K562 (cell line): ENCODE data around the gene ITGAD. TPM values are rescaled to one million over a fixed set of nuclear protein-coding genes. Genes with fewer than 3 reads are reported as not detected.

Experiments
- ATAC-seq: fragments of 200-7000 bp; cut with Tn5 transposase; 3 replicates; pipeline ENCODE4 v1.9.1; 2020; ENCODE audit warnings: moderate library complexity
- BruUV-seq: library from RNA; stranded (reverse); fragments of 400-500 nt; replicated peaks from 2 replicates; lab custom pipeline; 2021; lab: Mats Ljungman, UMichigan
- CTCF ChIA-PET: fragments of 300-600 bp; formaldehyde crosslinking; extraction: SDS; loops from one replicate; lab custom pipeline; 2021; ENCODE audit warnings: low intra/inter-chr PET ratio; lab: Yijun Ruan, JAX
- POLR2A ChIA-PET: fragments of 300-600, 350-650 bp; sonication (Branson Sonifier 250); formaldehyde crosslinking; extraction: SDS; loops from one replicate; lab custom pipeline; 2021; ENCODE audit warnings: antibody characterized with exemption, inconsistent platforms; lab: Yijun Ruan, JAX
- DNase-seq, 4 experiments: peaks; one replicate each; pipeline versions ENCODE4 v3.0.0 to v3.0.0-alpha.2; 2011 to 2018; ENCODE audit warnings: low spot score in 3 of 4, mixed read lengths in 3 of 4; ENCODE audit errors: extremely low read depth in 1 of 4
- FAIRE-seq: peaks from 2 replicates; lab custom pipeline; 2011; peaks lifted over from hg19 to GRCh38; lab: Jason Lieb, UNC
- H2AFZ ChIP-seq: 2 replicates; pipeline ENCODE4 v1.6.0; 2011; ENCODE audit warnings: low read depth, low read length, control low read depth, inconsistent platforms
- H3K27ac ChIP-seq: fragments of 200-600 bp; 3 replicates; pipeline ENCODE4 v1.8.0; 2011; ENCODE audit warnings: low read depth, mild to moderate bottlenecking, control low read depth, inconsistent platforms, low read length, moderate library complexity, mixed read lengths; ENCODE audit errors: extremely low read depth
- H3K27me3 ChIP-seq, 2 experiments: fragments of 300-600 bp in 1 of 2; 2 replicates in 1 of 2; 3 replicates in 1 of 2; pipeline versions ENCODE4 v1.6.0 to v1.8.0; 2011; ENCODE audit warnings: inconsistent platforms in 2 of 2, low read length in 2 of 2, mild to moderate bottlenecking in 1 of 2, mixed read lengths in 1 of 2, moderate library complexity in 1 of 2; ENCODE audit not compliant: control insufficient read depth in 2 of 2, insufficient read depth in 2 of 2
- H3K36me3 ChIP-seq: fragments of 300-600 bp; 3 replicates; pipeline ENCODE4 v1.8.0; 2011; ENCODE audit warnings: mild to moderate bottlenecking, low read length, inconsistent platforms; ENCODE audit not compliant: control insufficient read depth, insufficient read depth
- H3K4me1 ChIP-seq, 2 experiments: fragments of 200-600 bp in 1 of 2; replicated peaks in 1 of 2; 2 replicates in 1 of 2; 3 replicates in 1 of 2; pipeline versions ENCODE4 v1.5.1 to v1.8.0; 2011; ENCODE audit warnings: inconsistent platforms in 2 of 2, low read length in 2 of 2, mild to moderate bottlenecking in 1 of 2, mixed read lengths in 1 of 2, moderate library complexity in 1 of 2; ENCODE audit not compliant: control insufficient read depth in 2 of 2, insufficient read depth in 2 of 2
- H3K4me2 ChIP-seq: 2 replicates; pipeline ENCODE4 v1.6.1; 2011; ENCODE audit warnings: low read length, control low read depth, inconsistent platforms, mixed read lengths; ENCODE audit not compliant: insufficient read depth
- H3K4me3 ChIP-seq: fragments of 200-600 bp; sonication (generic), shearing (Covaris generic); 2 replicates; pipeline ENCODE4 v1.5.1; 2016; ENCODE audit warnings: control low read depth, inconsistent platforms
- H3K79me2 ChIP-seq: fragments of 200-600 bp; 3 replicates; pipeline ENCODE4 v1.8.0; 2011; ENCODE audit warnings: low read length, inconsistent platforms; ENCODE audit not compliant: control insufficient read depth, insufficient read depth
- H3K9ac ChIP-seq, 2 experiments: 2 replicates each; pipeline versions ENCODE4 v1.6.0 to v1.6.1; 2011; ENCODE audit warnings: low read depth in 2 of 2, low read length in 2 of 2, control low read depth in 1 of 2, inconsistent platforms in 1 of 2, mild to moderate bottlenecking in 1 of 2, mixed read lengths in 1 of 2; ENCODE audit not compliant: insufficient read depth in 1 of 2
- H3K9me1 ChIP-seq: one replicate; pipeline ENCODE4 v1.6.0; 2011; ENCODE audit warnings: inconsistent platforms, mild to moderate bottlenecking, low read length, moderate library complexity; ENCODE audit not compliant: control insufficient read depth, insufficient read depth
- H3K9me3 ChIP-seq: replicated peaks from 2 replicates; pipeline ENCODE4 v1.5.1; 2011; ENCODE audit warnings: low read depth, low read length, inconsistent platforms; ENCODE audit not compliant: control insufficient read depth, insufficient read depth
- H4K20me1 ChIP-seq: replicated peaks from 2 replicates; pipeline ENCODE4 v1.6.1; 2011; ENCODE audit warnings: low read length, inconsistent platforms, mixed read lengths; ENCODE audit not compliant: control insufficient read depth, insufficient read depth
- CBFB ChIP-seq: sonication (generic); formaldehyde crosslinking; IDR thresholded peaks from 2 replicates; pipeline ENCODE4 v1.4.0; 2020; ENCODE audit warnings: mild to moderate bottlenecking, missing genetic modification reagents
- CBX8 ChIP-seq: fragments of 200-600 bp; sonication (generic); IDR thresholded peaks from 2 replicates; pipeline ENCODE4 v1.6.1; 2012; ENCODE audit warnings: borderline replicate concordance, mixed run types, low read depth, mild to moderate bottlenecking, moderate library complexity, mixed read lengths, low read length, control low read depth, inconsistent platforms; ENCODE audit not compliant: poor library complexity, severe bottlenecking; ENCODE audit errors: extremely low read depth
- CREBBP ChIP-seq: IDR thresholded peaks from one replicate; pipeline ENCODE4 v1.6.1; 2012; ENCODE audit warnings: low read depth, mild to moderate bottlenecking, control low read depth, inconsistent platforms, low read length
- DACH1 ChIP-seq: fragments of 450-650 bp; IDR thresholded peaks from 2 replicates; pipeline ENCODE4 v1.6.1; 2018; ENCODE audit not compliant: partially characterized antibody
- FUS ChIP-seq: fragments of 200-400 bp; formaldehyde crosslinking; optimal IDR thresholded peaks from 2 replicates; pipeline ENCODE3; 2017; ENCODE audit warnings: low read depth, low read length
- JUND ChIP-seq, 2 experiments: IDR thresholded peaks; 2 replicates in 1 of 2; 3 replicates in 1 of 2; pipeline ENCODE4 v1.6.1; 2011; ENCODE audit warnings: borderline replicate concordance in 2 of 2, low read depth in 2 of 2, low read length in 2 of 2, improper control_type of control experiment in 1 of 2, missing biosample characterization in 1 of 2, missing genetic modification characterization in 1 of 2, missing genetic modification reagents in 1 of 2
- SNIP1 ChIP-seq: fragments of 450-650 bp; IDR thresholded peaks from 2 replicates; pipeline ENCODE4 v1.7.1; 2017; ENCODE audit warnings: low read depth, mild to moderate bottlenecking
- ZNF785 ChIP-seq: fragments of 250-450 bp; sonication (Bioruptor Pico); IDR thresholded peaks from 2 replicates; pipeline ENCODE4 v1.4.0; 2020; ENCODE audit warnings: mild to moderate bottlenecking
- WGBS: fragments of 100-300 bp; shearing (Covaris generic); methylation state at CpG from one replicate; pipeline ENCODE4 v1.1.6; 2016; ENCODE audit warnings: low coverage, mixed read lengths; ENCODE audit not compliant: insufficient coverage; ENCODE audit errors: missing lambda C conversion rate; 5-methylcytosine and 5-hydroxymethylcytosine counted together
- in situ Hi-C: fragments of 300-500 bp; cut with MboI; formaldehyde crosslinking; loops from 4 replicates; pipeline ENCODE4 v1.15.0; 2018; ENCODE audit warnings: inconsistent platforms, mixed read lengths
- intact Hi-C: fragments of 100-400 bp; cut with micrococcal nuclease; formaldehyde crosslinking; loops from 2 replicates; pipeline ENCODE4 v1.14.2; 2022
- polyA plus RNA-seq, 8 experiments: library from polyadenylated mRNA; depleted of rRNA in 4 of 8; stranded (reverse) in 5 of 8; unstranded in 3 of 8; fragments of >200 nt; fragmentation: Nextera tagmentation in 2 of 8; fragmentation: Illumina TruSeq in 1 of 8; extraction: Ambion mirVana in 2 of 8; extraction: Trizol in 1 of 8; gene quantifications; 2 replicates each; pipeline versions ENCODE4 v1.2.1 to v1.2.3, GENCODE V29; 2011 to 2014; ENCODE audit warnings: inconsistent platforms in 1 of 8, missing spikeins in 1 of 8
- total RNA-seq, 7 experiments: library from RNA; depleted of rRNA in 6 of 7; stranded (reverse); fragments of >200 nt in 6 of 7; fragmentation: Illumina TruSeq in 2 of 7; extraction: Trizol in 2 of 7; gene quantifications; 2 replicates each; pipeline versions ENCODE4 v1.2.1 to v1.2.3, GENCODE V29; 2011 to 2021; ENCODE audit warnings: low replicate concordance in 1 of 7
- TF ChIP-seq, protein P1 (sequence below): sonication (generic); formaldehyde crosslinking; IDR thresholded peaks from 2 replicates; pipeline ENCODE4 v1.8.0; 2022; ENCODE audit warnings: missing genetic modification reagents, mild to moderate bottlenecking, moderate library complexity, borderline replicate concordance
- TF ChIP-seq, protein P2 (sequence below), 2 experiments: fragments of 450-650 bp; IDR thresholded peaks; 2 replicates each; pipeline ENCODE4 v1.6.1; 2018; ENCODE audit warnings: mild to moderate bottlenecking in 2 of 2, low read depth in 1 of 2; ENCODE audit not compliant: partially characterized antibody in 2 of 2

ITGAD gene
- total and polyA plus RNA-seq, 9 of the 15 experiments (the other 6 are each of a cell fraction or from before 2014, with no cell fraction given): not detected

DNA sequence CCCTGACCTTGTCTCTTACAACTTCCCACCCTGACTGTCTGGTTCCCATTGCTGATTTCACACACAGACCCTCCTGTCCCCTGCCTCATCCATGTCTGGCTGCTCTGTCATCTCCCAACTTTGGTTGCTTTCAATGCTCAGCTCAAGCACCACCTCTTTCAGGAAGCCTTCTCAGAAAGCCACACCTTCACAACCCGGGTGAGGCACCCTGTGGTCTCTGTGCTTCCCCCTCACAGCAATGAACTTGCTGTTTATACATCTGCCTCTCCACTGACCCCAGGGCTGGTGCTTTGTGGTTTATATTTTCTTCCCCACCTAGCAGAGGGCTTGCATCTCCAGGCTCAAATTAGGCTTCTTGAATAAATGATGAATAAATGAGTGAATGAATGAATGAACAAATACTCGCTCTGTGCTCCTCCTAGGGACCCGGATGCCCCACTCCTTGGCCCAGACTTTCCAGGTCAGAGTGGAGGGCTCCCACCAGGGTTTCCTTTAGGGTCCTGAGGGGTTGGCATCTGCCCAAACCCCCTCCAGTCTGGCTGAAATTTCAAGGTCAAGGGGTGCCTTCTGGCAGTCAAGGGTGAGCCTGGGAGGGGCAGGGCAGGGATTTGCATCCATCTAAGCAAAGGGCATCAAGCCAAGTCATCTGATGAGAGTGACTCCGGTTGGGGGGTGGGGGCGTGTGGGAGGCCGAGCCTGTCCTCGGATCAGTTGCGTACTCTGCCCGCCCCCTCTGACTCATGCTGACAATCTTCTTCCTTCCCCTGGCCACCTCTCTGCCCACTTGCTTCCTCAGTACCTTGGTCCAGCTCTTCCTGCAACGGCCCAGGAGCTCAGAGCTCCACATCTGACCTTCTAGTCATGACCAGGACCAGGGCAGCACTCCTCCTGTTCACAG, 38.5 kb upstream of the ITGAD start, which contains the start of gene ITGAX (continued):
- no peak for TF ChIP-seq CBX8
- TF ChIP-seq, protein P1, sequence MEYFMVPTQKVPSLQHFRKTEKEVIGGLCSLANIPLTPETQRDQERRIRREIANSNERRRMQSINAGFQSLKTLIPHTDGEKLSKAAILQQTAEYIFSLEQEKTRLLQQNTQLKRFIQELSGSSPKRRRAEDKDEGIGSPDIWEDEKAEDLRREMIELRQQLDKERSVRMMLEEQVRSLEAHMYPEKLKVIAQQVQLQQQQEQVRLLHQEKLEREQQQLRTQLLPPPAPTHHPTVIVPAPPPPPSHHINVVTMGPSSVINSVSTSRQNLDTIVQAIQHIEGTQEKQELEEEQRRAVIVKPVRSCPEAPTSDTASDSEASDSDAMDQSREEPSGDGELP (CRISPR knock-in tag): peak; percentile 18; the same call in 1 of the 2 replicates
- no peak for TF ChIP-seq CBFB (CRISPR knock-in tag)
- peak; percentile 92 for TF ChIP-seq JUND (IDR thresholded peaks at IDR 0.05; ENCODE audit: borderline replicate concordance, low read depth, low read length)
- peak; percentile 77; the same call in 2 of the 3 replicates for TF ChIP-seq JUND (tag; IDR thresholded peaks at IDR 0.05; ENCODE audit: borderline replicate concordance, low read depth, low read length)

DNA sequence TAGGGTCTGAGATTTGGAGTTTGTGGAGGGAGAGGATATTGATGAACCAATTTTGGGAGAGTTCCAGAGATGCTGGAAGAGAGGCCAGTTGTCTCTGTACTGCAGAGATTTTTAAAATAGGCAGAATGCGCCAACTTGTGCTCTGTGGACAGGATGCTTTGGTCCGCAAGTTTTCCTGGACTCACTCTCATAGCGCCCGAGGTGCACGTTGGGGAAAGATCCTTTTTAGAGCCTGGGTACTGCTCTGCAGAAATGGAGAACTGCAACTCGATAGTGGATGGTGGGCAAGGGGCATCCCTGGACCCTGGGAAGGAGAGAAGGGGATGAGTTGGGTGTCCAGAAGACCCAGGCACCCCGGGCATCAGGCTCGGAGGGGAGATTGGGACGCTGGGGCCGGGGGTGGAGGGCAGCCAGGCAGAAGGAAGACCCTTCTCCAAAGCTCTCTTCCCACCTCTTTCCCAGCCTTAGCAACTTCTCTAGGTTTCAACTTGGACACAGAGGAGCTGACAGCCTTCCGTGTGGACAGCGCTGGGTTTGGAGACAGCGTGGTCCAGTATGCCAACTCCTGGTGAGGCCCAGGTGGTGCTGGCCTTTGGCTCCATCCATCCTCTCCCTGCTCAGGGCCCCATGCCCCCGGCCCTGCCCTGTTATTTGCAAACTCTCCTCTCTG, 37.6 kb upstream of the ITGAD start:
- no TSS peak for BruUV-seq
- ATAC-seq (no peak), DNase-seq (no peak), FAIRE-seq (no peak)
- Histone ChIP-seq H3K27ac (no peak overlapping the region), H3K79me2 (no peaks in the 10 kb centered on the region), H3K4me1 (peaks cover 2 to 30% of the 10 kb centered on the region in 2 experiments; a peak in 3 of 5 replicates), H2AFZ (no peak overlapping the region), H3K9ac (peak overlapping the region in 1 of 2 experiments; percentile 68; a peak in 1 of 4 replicates), H3K9me1 (no peaks in the 10 kb centered on the region), H3K36me3 (no peaks in the 10 kb centered on the region), H3K27me3 (peaks cover 0 to 13% of the 10 kb centered on the region in 2 experiments; a peak in 2 of 5 replicates), H4K20me1 (no peaks in the 10 kb centered on the region), H3K9me3 (no peaks in the 10 kb centered on the region), H3K4me2 (0 out of 2 replicates have a peak overlapping the region, but pooled peaks have one; percentile 21), H3K4me3 (no peak overlapping the region)
- ChIA-PET CTCF (no interaction called here), POLR2A (no interaction called here)
- intact Hi-C loops (no loop called here), in situ Hi-C loops (no loop called here)
- WGBS: 21% methylated on average over 14 of the region's 14 CpGs
- TF ChIP-seq SNIP1: no peak
- no peak for TF ChIP-seq ZNF785
- TF ChIP-seq DACH1: no peak
- TF ChIP-seq FUS: no peak
- TF ChIP-seq, protein P2, sequence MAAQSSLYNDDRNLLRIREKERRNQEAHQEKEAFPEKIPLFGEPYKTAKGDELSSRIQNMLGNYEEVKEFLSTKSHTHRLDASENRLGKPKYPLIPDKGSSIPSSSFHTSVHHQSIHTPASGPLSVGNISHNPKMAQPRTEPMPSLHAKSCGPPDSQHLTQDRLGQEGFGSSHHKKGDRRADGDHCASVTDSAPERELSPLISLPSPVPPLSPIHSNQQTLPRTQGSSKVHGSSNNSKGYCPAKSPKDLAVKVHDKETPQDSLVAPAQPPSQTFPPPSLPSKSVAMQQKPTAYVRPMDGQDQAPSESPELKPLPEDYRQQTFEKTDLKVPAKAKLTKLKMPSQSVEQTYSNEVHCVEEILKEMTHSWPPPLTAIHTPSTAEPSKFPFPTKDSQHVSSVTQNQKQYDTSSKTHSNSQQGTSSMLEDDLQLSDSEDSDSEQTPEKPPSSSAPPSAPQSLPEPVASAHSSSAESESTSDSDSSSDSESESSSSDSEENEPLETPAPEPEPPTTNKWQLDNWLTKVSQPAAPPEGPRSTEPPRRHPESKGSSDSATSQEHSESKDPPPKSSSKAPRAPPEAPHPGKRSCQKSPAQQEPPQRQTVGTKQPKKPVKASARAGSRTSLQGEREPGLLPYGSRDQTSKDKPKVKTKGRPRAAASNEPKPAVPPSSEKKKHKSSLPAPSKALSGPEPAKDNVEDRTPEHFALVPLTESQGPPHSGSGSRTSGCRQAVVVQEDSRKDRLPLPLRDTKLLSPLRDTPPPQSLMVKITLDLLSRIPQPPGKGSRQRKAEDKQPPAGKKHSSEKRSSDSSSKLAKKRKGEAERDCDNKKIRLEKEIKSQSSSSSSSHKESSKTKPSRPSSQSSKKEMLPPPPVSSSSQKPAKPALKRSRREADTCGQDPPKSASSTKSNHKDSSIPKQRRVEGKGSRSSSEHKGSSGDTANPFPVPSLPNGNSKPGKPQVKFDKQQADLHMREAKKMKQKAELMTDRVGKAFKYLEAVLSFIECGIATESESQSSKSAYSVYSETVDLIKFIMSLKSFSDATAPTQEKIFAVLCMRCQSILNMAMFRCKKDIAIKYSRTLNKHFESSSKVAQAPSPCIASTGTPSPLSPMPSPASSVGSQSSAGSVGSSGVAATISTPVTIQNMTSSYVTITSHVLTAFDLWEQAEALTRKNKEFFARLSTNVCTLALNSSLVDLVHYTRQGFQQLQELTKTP (IDR thresholded peaks at IDR 0.05; ENCODE audit: low read depth in 1 of 2, partially characterized antibody in 2 of 2): no peak
- TF ChIP-seq CREBBP: no peak
